DMS79 treated with DMSO at 0.1 percent for 48 hours (cell line): Measurements from ENCODE around the gene NFE2L3.

Experiments used
- DNase-seq: peaks from one replicate; lab custom pipeline; 2025; lab: John Stamatoyannopoulos, UW

The NFE2L3 gene

DNA sequence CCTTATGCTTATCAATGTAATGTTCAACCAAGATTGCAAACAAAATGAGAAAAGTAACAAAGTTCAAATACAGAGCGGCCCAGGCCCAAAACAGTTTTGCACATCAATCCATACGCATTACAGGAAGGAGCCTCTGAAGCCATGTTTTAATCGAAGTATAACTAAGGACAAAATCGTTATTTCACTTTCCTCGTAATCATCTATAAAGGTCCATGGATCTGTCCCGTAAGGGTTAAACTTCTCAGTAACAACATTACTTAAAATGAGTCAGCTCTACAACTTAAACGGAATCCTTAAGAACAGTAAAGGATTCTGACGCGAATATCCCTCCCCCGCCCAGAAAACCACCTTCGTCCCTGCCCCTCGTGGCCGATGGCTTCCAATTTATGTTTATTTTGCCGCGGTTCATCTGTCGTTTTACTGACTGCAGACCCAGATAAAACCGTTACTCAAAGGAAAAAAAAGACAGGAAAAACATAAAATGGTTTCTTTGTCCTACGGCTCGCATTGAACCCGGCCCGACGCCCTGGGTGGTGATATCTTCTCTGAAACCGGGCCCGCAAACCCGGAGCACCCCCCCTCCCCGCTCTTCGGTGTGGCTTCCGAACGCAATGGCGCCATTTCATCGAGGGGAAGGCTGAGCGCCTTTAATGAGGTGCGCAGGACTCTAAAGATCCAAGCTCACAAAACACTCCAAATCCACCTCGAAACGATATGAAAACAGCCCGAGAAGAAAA lies 47.5 kb downstream of the NFE2L3 start:
- peak; percentile 74 for DNase-seq

DNA sequence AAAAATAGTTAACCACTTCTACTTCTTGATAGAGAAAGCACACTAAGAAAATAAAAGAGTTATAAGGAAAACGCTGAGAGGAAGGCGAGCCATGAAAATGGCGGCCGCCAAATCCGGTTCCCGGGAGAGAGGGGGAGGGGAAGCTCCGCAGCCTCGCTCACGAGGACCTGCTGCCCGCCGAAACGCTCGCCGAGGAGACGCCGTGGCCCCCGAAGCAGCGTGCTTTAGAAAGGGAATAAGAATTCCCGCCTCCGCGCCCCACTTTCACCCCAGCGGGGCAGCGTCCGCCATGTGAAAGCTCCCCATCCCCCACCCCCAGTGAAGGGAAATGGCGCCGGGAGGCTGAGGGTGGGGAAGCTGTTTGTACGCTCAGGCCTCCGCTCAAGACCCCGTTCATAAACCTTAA lies 48.0 kb downstream of the NFE2L3 start:
- peak; percentile 74 for DNase-seq

DNA sequence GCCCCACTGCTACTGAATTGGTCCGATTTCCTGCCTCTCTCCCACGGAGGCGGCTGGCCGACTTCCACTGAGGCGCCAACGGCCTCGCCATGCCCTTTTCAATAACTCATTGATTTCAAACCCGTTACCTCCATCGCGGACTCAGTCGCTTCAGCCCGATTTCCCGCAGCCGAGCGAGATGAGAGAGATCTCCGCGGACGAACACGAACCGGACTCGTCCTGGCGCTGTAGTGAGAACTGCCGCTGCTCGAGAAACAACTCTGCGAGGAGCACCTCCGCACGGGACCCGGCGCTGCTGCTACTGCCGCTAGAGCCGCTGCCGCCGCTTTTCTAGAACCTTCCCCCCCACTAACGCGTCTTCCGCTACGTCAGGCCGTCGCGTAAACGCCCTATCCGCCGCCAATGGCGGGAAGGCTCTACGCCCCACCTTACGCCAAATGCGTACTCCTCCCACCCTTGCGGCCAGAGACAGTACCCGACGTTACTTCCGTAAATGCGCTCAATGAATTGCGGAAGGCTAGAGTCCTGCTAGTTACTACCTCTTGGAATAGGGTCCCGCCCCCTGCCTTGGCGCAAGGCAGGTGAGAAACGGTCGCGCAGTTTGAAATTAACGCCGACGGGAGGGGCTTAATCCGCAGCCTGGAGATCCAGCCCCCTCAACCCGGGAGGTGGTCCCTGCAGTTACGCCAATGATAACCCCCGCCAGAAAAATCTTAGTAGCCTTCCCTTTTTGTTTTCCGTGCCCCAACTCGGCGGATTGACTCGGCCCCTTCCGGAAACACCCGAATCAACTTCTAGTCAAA lies 48.6 kb downstream of the NFE2L3 start, which contains the start of gene HNRNPA2B1:
Gene HNRNPA2B1 (minus strand): TSS at position 303 of the 803 bp plus-strand sequence. CDS start 169 bp downstream, at position 134.
- peak; percentile 97 for DNase-seq

DNA sequence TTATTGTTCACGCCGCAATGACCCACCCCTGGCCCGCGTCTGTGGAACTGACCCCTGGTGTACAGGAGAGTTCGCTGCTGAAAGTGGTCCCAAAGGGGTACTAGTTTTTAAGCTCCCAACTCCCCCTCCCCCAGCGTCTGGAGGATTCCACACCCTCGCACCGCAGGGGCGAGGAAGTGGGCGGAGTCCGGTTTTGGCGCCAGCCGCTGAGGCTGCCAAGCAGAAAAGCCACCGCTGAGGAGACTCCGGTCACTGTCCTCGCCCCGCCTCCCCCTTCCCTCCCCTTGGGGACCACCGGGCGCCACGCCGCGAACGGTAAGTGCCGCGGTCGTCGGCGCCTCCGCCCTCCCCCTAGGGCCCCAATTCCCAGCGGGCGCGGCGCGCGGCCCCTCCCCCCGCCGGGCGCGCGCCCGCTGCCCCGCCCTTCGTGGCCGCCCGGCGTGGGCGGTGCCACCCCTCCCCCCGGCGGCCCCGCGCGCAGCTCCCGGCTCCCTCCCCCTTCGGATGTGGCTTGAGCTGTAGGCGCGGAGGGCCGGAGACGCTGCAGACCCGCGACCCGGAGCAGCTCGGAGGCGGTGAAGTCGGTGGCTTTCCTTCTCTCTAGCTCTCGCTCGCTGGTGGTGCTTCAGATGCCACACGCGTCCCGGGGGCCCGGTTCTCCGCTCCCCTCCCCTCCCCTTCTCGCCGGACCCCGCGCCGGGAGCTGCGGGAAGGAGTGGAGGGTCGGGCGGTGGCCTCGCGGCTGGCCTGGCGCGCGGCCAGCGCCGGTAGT lies 49.4 kb downstream of the NFE2L3 start, which contains the start of gene CBX3:
Gene CBX3 (plus strand): TSS at position 499 of the 772 bp plus-strand sequence. CDS start 1,254 bp downstream, outside the sequence.
- DNase-seq, result peak; percentile 93

DNA sequence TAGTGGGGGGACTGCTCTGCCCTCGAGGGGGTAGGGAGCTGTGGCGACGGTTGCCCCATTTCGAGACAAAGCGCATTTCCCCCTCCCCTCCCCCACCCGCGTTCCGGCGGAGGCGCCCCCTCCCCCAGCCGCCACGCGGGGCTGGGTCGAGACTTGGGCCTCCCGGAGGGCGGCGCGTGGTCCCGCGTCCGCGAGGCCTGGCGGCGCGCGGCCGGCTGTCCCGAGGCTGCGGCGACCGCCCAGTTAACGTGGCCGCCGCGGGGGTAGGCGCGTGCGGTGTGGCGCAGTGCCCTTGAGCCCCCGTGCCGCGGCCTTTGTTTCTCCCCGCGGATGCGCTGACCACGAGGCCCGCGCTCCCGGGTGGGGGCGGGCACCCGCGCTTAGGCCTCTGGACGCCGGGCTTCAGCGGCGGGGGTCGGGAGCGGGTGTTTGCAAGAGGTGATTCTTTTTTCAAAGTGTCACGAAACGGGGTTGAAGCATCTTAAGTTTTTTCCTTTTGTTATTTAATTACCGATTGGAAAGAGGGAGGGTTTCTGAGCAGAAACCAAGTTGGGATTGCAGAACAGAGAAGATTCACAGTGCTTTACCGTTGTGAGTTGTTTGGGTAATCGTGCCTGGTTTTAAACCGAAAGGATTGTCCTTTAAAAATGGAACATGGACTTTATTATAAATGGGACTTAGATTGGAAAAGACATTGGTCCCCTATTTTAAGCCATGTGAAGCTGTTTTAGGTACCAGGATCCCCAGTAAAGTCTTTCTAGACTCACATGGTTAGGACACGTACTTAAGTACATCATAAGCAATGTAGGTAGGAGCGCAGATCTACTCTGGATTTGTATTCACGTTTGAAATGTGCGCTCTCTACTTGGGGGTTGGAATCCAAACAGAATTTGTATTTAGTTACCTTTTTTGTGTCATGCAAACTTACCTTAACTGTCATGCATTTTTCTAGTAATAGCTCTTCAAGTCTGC lies 50.3 kb downstream of the NFE2L3 start:
- peak; percentile 69 for DNase-seq

DNA sequence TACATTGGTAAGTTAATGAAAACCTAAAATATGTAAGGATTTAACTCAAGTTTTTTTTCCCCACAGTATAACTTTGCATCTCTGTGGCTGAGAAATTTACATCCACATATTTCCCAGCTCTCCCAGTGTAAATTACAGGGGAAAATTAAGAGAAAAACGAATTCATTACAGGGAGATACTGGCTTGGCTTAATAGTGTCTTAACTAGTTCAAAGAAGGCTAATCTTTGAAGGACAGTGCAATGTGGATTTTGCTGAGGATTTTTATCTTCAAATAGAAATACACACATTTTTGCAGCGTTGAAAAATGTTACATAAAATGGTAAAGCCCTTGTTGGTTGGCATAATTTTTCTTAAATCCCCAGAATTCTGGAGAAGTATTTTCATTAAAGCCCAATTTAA lies 51.0 kb downstream of the NFE2L3 start:
- no peak for DNase-seq

DNA sequence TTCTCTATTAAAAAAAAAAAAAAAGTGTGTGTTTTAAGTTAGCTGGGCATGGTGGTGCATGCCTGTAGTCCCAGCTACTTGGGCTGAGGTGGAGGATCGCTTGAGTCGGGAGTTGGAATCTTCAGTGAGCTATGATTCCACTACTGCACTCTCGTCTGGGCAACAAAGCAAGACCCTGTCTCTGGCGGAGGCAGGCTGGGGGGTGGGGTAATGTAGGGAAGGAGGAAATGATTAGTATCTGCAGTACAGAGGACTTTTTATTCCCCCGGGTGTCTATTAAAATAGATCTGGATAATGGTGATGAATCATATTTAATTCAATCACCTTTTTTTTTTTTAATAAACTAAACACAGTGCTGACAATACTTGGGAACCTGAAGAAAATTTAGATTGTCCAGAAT lies 56.0 kb downstream of the NFE2L3 start:
- DNase-seq, result no peak

DNA sequence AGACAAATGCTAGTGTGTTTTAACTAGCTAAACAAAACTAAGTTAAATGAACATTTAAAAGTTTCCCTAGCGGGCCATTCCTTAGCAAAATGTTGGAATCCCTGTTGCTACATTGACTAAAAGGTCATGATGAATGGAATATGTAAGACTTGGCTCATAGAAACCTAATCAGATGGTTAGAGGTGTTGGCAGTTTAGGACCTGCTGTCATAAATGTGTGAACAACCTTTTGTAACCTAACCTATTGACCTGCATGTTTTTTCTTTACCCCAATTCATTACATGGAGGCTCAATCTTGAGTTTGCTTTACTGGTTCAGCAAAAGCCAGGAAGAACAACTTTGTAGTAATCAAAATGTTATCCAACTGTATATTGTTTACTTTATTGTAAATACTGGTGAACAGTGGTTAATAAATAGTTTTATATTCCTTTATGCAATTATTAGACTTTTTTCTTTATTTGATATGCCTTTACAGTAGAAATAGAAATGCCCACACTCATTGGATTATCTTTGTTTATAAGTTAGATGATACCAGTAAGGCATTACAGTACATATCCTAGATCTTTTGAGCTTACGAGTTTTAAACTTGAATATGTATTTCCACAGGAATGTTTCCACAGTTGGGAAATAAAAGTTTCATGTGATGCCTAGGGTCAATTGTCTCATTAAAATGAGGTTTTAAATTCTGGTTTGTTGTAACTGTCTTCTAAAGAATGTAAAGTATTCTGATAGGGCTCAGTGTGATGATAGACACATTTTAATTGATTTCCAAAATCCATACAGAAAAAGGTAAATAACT lies 61.1 kb downstream of the NFE2L3 start:
- no peak for DNase-seq

DNA sequence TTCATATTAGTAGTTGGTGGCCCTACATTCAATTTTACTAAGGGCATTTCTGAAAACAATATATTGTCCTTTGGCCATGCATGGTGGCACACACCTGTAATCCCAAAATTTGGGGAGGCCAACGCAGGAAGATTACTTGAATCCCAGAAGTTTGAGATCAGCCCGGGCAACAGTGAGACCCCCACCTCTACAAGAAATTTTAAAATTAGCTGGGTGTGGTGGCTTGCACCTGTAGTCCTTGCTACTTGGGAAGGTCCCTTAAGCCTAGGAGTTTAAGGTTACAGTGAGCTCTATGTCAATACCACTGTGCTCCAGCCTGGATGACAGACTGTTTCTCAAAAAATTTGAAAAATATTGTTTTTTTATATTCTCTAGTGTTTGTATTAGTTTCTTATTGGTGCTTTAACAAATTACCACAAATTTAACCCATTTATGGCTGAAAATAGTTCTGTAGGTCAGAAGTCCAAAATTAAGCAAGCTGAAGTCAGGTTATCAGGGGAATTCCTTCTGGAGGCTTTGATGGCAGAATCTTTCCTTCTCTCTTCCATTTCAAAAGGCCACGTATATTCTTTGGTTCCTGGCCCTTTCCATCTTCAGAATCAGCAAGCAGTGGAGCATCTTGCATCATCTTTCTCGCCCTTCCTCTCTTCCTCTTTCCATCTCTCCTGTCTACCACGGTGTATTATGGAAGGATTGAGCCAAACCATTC lies 62.0 kb downstream of the NFE2L3 start:
- no peak for DNase-seq

DNA sequence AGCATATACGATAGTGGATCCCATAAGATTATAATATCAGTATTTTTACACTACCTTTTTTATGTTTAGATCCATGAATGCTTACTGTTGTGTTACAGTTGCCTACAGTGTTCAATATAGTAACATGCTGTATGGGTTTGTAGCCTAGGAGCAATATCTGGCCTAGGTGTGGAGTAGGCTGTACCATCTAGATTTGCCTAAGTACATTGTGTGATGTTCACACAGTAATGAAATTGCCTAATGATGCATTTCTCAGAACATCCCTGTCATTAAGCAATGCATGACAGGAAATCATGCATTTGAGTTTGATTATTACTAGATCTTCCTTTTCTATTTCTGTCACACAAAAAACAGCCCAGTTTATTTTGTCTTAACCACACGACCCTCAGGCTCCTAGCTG lies 64.1 kb downstream of the NFE2L3 start:
- DNase-seq, result no peak

DNA sequence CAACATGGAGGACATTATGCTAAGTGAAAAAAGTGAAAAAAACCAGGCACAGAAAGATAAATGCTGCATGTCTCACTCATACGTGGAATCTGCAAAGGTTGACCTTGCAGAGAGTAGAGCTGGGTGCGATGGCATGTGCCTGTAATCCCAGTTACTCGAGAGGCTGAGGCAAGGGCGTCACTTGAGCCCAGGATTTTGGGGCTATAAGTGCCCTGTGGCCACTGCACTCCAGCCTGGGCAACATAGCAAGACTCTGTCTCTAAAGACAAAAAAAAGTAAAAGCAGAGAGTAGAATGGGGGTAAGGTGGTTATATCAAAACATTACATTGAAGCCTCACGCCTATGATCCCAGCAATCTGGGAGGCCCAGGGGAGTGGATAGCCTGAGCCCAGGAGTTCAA lies 72.4 kb downstream of the NFE2L3 start:
- no peak for DNase-seq

DNA sequence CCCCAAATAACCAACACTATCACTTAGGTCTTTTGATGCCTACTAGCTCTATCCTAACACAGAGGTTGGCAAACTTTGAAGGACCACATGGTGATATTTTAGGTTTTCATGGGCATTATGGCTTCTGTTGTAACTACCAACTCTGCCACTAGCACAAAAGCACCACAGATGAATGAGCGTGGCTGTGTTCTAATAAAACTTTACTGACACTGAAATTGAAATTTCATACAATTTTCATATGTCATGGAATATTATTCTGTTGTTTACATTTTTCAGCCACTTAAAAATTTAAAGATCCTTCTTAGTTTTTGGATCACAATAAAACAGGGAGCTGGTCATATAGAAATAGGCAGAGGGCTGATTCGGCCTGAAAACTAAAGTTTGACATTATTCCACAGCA lies 76.0 kb downstream of the NFE2L3 start:
- no peak for DNase-seq

DNA sequence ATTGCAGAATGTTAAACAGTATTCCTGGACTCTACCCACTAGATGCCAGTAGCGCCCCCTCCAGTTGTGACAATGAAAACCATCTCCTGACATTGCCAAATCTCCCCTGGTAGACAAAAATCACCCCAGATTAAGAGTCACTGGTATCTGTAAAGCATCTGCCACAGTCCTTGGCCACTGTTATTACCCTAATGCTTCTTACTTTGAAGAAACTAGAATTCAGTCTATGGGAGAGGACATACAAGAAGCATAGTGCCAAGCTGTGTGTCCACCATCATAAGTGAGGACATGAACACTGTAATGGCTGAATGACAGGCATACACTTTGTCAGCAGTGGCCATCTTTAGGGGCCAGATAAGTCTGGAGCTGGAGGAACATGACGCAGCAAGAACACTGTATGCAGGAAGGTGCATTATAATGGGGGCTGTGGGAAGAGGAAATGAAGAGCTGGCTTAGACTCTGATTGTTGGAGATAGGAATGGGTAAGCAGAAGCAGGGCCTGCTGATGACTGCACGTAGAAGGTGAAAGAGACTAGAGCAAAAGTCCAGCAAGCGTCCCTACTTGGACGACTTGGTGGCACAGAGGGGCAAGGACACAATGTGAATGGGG lies 82.0 kb downstream of the NFE2L3 start:
- no peak for DNase-seq
